GM12891 (cell line): ENCODE data around the gene SLAIN2.

Source experiments
- DNase-seq: peaks from one replicate; pipeline ENCODE4 v3.0.0; 2011; ENCODE audit warnings: low spot score; ENCODE audit not compliant: insufficient read length
- FAIRE-seq: peaks from 2 replicates; lab custom pipeline; 2011; peaks lifted over from hg19 to GRCh38; lab: Jason Lieb, UNC
- PAX5 ChIP-seq: IDR thresholded peaks from 2 replicates; pipeline ENCODE4 v1.6.1; 2011; ENCODE audit warnings: low read length, moderate library complexity, mild to moderate bottlenecking; ENCODE audit not compliant: insufficient read depth, severe bottlenecking
- POLR2A ChIP-seq: IDR thresholded peaks from 2 replicates; pipeline ENCODE4 v1.6.1; 2011; ENCODE audit warnings: low read depth, low read length, control low read depth
- POLR2AphosphoS5 ChIP-seq: IDR thresholded peaks from 2 replicates; pipeline ENCODE4 v1.6.1; 2011; ENCODE audit warnings: low read depth, low read length, control low read depth
- POU2F2 ChIP-seq: IDR thresholded peaks from 2 replicates; pipeline ENCODE4 v1.6.1; 2011; ENCODE audit warnings: low read depth, mild to moderate bottlenecking, control low read depth, low read length, moderate library complexity
- SPI1 ChIP-seq: IDR thresholded peaks from 2 replicates; pipeline ENCODE4 v1.6.1; 2011; ENCODE audit warnings: low read depth, low read length, control low read depth
- TAF1 ChIP-seq: IDR thresholded peaks from 2 replicates; pipeline ENCODE4 v1.6.1; 2011; ENCODE audit warnings: low read depth, low read length, control low read depth

The SLAIN2 gene

DNA sequence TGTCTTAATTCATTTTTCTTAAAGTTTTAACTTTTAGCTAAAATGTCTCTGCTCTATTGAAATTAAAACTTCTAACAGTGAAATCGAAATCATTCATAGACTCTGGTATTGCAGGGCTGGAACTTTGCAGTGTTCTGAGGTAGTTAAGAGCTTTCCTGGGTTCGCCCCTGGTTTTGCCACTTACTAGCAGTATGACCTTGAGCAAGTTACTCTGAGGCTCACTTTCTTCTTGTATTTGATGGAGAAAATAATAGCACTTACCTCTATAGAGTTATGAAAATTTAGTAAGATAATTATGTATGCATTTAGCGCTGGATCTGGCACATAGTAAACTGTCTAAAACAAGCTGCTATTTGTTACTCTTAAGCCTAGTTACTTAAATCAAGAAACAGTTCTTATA, 1.7 kb downstream of the SLAIN2 start:
- DNase-seq (no peak), FAIRE-seq (no peak)
- TF ChIP-seq POLR2AphosphoS5 (no peak), PAX5 (no peak)

- DNase-seq (no peak), FAIRE-seq (no peak)
- TF ChIP-seq POU2F2 (no peak), POLR2A (no peak), POLR2AphosphoS5 (no peak), PAX5 (no peak), TAF1 (no peak), SPI1 (no peak)
Observed at GRCh38 chr4:48343551-48343950, 2.2 kb downstream of the SLAIN2 start.

DNA sequence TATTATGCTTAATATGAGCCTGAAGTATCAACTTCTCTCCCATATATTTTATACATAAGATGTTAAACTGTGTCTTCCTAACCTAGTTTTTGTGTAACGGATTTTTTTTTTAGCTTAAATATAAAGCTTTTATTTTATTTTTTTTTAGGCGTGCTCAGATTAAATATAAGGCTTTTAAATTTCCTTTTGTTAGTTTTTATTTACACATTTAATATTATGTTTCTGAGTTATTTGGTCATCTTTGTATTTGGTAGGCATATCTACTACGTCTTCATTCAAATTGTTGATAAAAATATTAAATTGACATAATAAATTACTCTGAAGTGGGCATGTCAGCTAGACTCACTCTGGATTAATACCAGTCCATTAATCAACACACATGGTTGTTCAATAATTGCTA, 4.2 kb downstream of the SLAIN2 start:
- no peak for TF ChIP-seq TAF1
- no peak for TF ChIP-seq POU2F2
- no peak for TF ChIP-seq POLR2AphosphoS5
- no peak for TF ChIP-seq PAX5
- no peak for TF ChIP-seq POLR2A
- TF ChIP-seq SPI1: no peak
- DNase-seq (no peak), FAIRE-seq (no peak)

DNA sequence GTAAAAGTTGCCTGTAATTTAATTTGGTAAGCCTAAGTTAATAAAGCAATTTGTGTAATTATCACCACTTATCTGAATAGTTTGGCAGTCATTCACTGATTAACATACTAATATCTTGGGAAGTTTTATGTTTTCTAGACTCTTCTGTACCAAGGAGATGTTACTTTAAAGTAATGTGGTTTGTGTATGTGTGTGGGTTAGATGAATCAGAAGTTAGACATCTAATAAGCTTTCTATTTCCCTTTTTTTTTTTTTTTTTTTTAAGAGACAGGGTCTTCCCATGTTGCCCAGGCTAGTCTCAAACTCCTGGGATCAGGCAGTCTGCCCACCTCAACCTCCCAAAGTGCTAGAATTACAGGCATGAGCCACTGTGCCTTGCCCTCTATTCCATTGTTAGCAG, 5.3 kb downstream of the SLAIN2 start:
- no peak for TF ChIP-seq TAF1
- FAIRE-seq: no peak
- no peak for DNase-seq

- TF ChIP-seq POLR2A: no peak
- no peak for TF ChIP-seq POLR2AphosphoS5
- TF ChIP-seq PAX5: no peak
- no peak for TF ChIP-seq SPI1
- TF ChIP-seq POU2F2: no peak
- TF ChIP-seq TAF1: no peak
- FAIRE-seq (no peak), DNase-seq (no peak)
Observed at GRCh38 chr4:48347282-48347921, 6.1 kb downstream of the SLAIN2 start.

- DNase-seq (no peak), FAIRE-seq (no peak)
Observed at GRCh38 chr4:48350871-48351270, 9.5 kb downstream of the SLAIN2 start.

GRCh38 chr4:48352793-48353192, 11.5 kb downstream of the SLAIN2 start:
- FAIRE-seq (no peak), DNase-seq (no peak)
- no peak for TF ChIP-seq TAF1
- TF ChIP-seq POLR2A: no peak
- TF ChIP-seq PAX5: no peak
- no peak for TF ChIP-seq POLR2AphosphoS5
- no peak for TF ChIP-seq POU2F2
- no peak for TF ChIP-seq SPI1

More at GRCh38 chr4:48350871-48351270, 9.5 kb downstream of the SLAIN2 start:
- no peak for TF ChIP-seq POU2F2
- TF ChIP-seq POLR2A: no peak
- no peak for TF ChIP-seq SPI1
- no peak for TF ChIP-seq PAX5
- TF ChIP-seq POLR2AphosphoS5: no peak
- TF ChIP-seq TAF1: no peak

DNA sequence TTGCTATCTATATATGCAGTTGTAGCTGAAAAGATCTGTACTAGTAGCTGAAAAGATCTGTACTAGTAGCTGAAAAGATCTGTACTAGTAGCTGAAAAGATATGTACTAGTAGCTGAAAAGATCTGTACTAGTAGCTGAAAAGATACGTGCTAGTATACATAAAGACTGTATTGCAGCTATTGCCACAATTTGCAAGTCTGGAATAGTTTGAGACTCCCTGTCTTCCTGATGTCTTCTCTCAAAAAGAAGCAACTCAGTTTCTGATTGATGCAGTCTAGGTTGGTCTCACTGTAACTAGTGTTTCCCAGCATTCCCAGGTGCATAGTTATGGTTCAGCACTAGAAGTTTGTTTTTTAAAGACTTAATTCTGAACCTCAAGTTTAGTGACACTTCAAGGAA, 15.0 kb downstream of the SLAIN2 start:
- no peak for DNase-seq
- TF ChIP-seq TAF1: no peak
- TF ChIP-seq POLR2A: no peak
- no peak for TF ChIP-seq SPI1
- TF ChIP-seq POLR2AphosphoS5: no peak
- no peak for TF ChIP-seq POU2F2
- no peak for TF ChIP-seq PAX5
- FAIRE-seq: peak; percentile 61

- FAIRE-seq (no peak), DNase-seq (no peak)
- TF ChIP-seq TAF1 (no peak), POU2F2 (no peak), PAX5 (no peak), POLR2AphosphoS5 (no peak), POLR2A (no peak), SPI1 (no peak)
Observed at GRCh38 chr4:48360285-48361011, 19.1 kb downstream of the SLAIN2 start.

- FAIRE-seq (no peak), DNase-seq (no peak)
- TF ChIP-seq PAX5 (no peak), POLR2A (no peak), POU2F2 (no peak), POLR2AphosphoS5 (no peak)
Observed at GRCh38 chr4:48361012-48361400, 19.7 kb downstream of the SLAIN2 start.
